ENCODE measurements around the gene PPIB.

The PPIB gene

DNA sequence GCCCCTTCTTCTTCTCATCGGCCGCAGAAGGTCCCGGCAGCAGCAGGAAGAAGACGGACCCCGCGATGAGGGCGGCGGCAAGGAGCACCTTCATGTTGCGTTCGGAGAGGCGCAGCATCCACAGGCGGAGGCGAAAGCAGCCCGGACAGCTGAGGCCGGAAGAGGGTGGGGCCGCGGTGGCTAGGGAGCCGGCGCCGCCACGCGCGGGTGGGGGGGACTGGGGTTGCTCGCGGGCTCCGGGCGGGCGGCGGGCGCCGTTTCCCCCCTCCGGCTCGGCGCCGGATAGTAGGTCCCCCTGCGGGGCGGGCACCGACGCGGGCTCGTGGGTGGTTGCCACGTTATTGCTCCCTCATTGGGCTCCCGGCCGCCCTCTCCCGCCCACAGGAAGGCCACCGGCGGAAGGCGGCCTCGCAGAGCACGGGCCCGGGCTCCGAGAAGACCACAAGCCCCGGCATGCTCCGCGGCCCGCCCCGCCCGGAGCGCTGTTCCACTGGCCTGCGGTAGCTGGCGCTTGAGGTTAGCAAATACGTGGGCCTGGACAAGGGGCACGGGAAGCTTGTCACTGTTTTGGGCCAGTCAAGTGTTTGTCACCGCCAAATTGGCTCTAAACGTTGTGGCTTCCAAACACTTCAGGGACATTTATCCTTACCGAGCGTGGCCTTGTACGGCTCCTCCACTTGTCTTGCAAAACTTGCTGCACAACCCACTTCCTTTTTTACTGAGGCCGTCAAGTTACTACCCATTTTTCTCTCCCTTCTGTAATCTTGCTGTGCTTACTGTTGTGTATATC, at the start of gene PPIB:
Gene PPIB, minus strand, starts transcription at position 154 of the 790 bp plus-strand sequence. Its CDS starts 36 bp downstream, at position 118.
- Histone ChIP-seq H3K4me3 (ENCODE audit: low read length in 2 of 2) (peak within 1 kb of the TSS; percentile 92 to 95), H3K9ac (ENCODE audit: low read depth in 1 of 2, low read length in 2 of 2) (peak within 1 kb of the TSS; percentile 92 to 94), H3K9me3 (ENCODE audit: control insufficient read depth in 2 of 2, low read length in 2 of 2) (no peaks in the 10 kb centered on the region), H3K27ac (ENCODE audit: low read depth in 2 of 2, low read length in 2 of 2) (peak within 1 kb of the TSS; percentile 88 to 91), H3K36me3 (ENCODE audit: control insufficient read depth in 2 of 2, insufficient read depth in 2 of 2, low read length in 2 of 2) (peaks cover 22 to 26% of the 10 kb centered on the region in 2 donors), H3K27me3 (ENCODE audit: control insufficient read depth in 2 of 2, insufficient read depth in 2 of 2, low read length in 2 of 2) (no peaks in the 10 kb centered on the region), H3K4me1 (ENCODE audit: control insufficient read depth in 2 of 2, insufficient read depth in 2 of 2, low read length in 2 of 2) (peaks cover 9 to 22% of the 10 kb centered on the region in 2 donors)

GRCh38 chr15:64211696-64212095, 48.9 kb upstream of the PPIB start:
- H3K4me1 ChIP-seq (ENCODE audit: control insufficient read depth in 2 of 2, insufficient read depth in 2 of 2, low read length in 2 of 2) = peaks cover 0 to 4% of the 10 kb centered on the region in 2 donors
- no peak overlapping the region for H3K4me3 ChIP-seq (ENCODE audit: low read length in 2 of 2)
- peaks cover 9 to 12% of the 10 kb centered on the region in 2 donors for H3K36me3 ChIP-seq (ENCODE audit: control insufficient read depth in 2 of 2, insufficient read depth in 2 of 2, low read length in 2 of 2)
- H3K9ac ChIP-seq (ENCODE audit: low read depth in 1 of 2, low read length in 2 of 2) = no peak overlapping the region
- H3K27me3 ChIP-seq (ENCODE audit: control insufficient read depth in 2 of 2, insufficient read depth in 2 of 2, low read length in 2 of 2) = no peaks in the 10 kb centered on the region
- H3K27ac ChIP-seq (ENCODE audit: low read depth in 2 of 2, low read length in 2 of 2) = no peak overlapping the region
- H3K9me3 ChIP-seq (ENCODE audit: control insufficient read depth in 2 of 2, low read length in 2 of 2) = no peaks in the 10 kb centered on the region

GRCh38 chr15:64210371-64210770, 47.5 kb upstream of the PPIB start:
- no peaks in the 10 kb centered on the region for H3K4me1 ChIP-seq (ENCODE audit: control insufficient read depth in 2 of 2, insufficient read depth in 2 of 2, low read length in 2 of 2)
- H3K4me3 ChIP-seq (ENCODE audit: low read length in 2 of 2) = no peak overlapping the region
- H3K9me3 ChIP-seq (ENCODE audit: control insufficient read depth in 2 of 2, low read length in 2 of 2) = no peaks in the 10 kb centered on the region
- no peak overlapping the region for H3K9ac ChIP-seq (ENCODE audit: low read depth in 1 of 2, low read length in 2 of 2)
- peaks cover 9 to 14% of the 10 kb centered on the region in 2 donors for H3K36me3 ChIP-seq (ENCODE audit: control insufficient read depth in 2 of 2, insufficient read depth in 2 of 2, low read length in 2 of 2)
- no peaks in the 10 kb centered on the region for H3K27me3 ChIP-seq (ENCODE audit: control insufficient read depth in 2 of 2, insufficient read depth in 2 of 2, low read length in 2 of 2)
- no peak overlapping the region for H3K27ac ChIP-seq (ENCODE audit: low read depth in 2 of 2, low read length in 2 of 2)

GRCh38 chr15:64209680-64210334, 47.0 kb upstream of the PPIB start:
- Histone ChIP-seq H3K27me3 (ENCODE audit: control insufficient read depth in 2 of 2, insufficient read depth in 2 of 2, low read length in 2 of 2) (no peaks in the 10 kb centered on the region), H3K4me3 (ENCODE audit: low read length in 2 of 2) (no peak overlapping the region), H3K27ac (ENCODE audit: low read depth in 2 of 2, low read length in 2 of 2) (no peak overlapping the region), H3K9ac (ENCODE audit: low read depth in 1 of 2, low read length in 2 of 2) (no peak overlapping the region), H3K36me3 (ENCODE audit: control insufficient read depth in 2 of 2, insufficient read depth in 2 of 2, low read length in 2 of 2) (peaks cover 9 to 16% of the 10 kb centered on the region in 2 donors), H3K9me3 (ENCODE audit: control insufficient read depth in 2 of 2, low read length in 2 of 2) (no peaks in the 10 kb centered on the region), H3K4me1 (ENCODE audit: control insufficient read depth in 2 of 2, insufficient read depth in 2 of 2, low read length in 2 of 2) (no peaks in the 10 kb centered on the region)

DNA sequence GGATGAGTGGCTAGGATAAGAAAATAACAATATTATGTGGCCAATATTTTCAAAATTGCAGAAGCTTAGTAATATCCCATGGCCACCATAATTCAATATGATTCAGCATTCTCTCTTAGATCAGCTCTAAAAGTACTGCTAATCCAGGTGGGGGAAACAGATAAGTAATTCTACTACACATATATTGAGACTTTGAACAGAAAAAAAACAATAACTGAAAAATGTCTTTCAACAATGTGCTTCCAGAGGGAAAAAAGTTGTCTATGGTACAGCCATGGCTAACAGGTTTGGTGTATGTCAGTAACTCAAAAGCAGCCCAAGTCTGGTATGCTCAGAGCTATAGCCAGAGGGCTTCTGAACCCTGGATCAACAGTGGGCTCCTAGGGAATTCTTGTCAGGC, 42.4 kb upstream of the PPIB start:
- H3K9ac ChIP-seq (ENCODE audit: low read depth in 1 of 2, low read length in 2 of 2) = no peak overlapping the region
- no peaks in the 10 kb centered on the region for H3K4me1 ChIP-seq (ENCODE audit: control insufficient read depth in 2 of 2, insufficient read depth in 2 of 2, low read length in 2 of 2)
- peaks cover 13 to 24% of the 10 kb centered on the region in 2 donors for H3K36me3 ChIP-seq (ENCODE audit: control insufficient read depth in 2 of 2, insufficient read depth in 2 of 2, low read length in 2 of 2)
- no peaks in the 10 kb centered on the region for H3K9me3 ChIP-seq (ENCODE audit: control insufficient read depth in 2 of 2, low read length in 2 of 2)
- H3K27ac ChIP-seq (ENCODE audit: low read depth in 2 of 2, low read length in 2 of 2) = no peak overlapping the region
- H3K27me3 ChIP-seq (ENCODE audit: control insufficient read depth in 2 of 2, insufficient read depth in 2 of 2, low read length in 2 of 2) = no peaks in the 10 kb centered on the region
- H3K4me3 ChIP-seq (ENCODE audit: low read length in 2 of 2) = no peak overlapping the region

DNA sequence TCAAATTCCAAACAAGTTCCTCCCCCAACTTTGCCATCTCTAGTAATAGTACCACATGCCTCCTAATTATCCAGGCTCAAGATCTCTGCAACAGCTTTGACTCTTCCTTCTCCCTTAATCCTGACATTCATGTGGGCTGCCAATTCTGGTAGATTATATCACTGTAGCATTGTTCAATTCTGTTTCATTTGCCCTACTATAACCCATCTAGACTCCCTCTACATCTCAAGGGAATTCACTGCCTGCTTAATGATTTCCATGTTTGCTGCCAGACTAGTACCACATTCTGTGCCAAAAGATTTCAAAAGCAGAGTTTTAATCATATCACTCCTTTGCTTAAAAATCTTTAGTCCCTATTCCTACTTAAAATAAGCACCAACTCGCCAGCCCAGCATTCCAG, 34.6 kb upstream of the PPIB start:
- H3K9ac ChIP-seq (ENCODE audit: low read depth in 1 of 2, low read length in 2 of 2) = no peak overlapping the region
- peaks cover 11 to 13% of the 10 kb centered on the region in 2 donors for H3K36me3 ChIP-seq (ENCODE audit: control insufficient read depth in 2 of 2, insufficient read depth in 2 of 2, low read length in 2 of 2)
- H3K4me3 ChIP-seq (ENCODE audit: low read length in 2 of 2) = no peak overlapping the region
- no peaks in the 10 kb centered on the region for H3K9me3 ChIP-seq (ENCODE audit: control insufficient read depth in 2 of 2, low read length in 2 of 2)
- no peaks in the 10 kb centered on the region for H3K4me1 ChIP-seq (ENCODE audit: control insufficient read depth in 2 of 2, insufficient read depth in 2 of 2, low read length in 2 of 2)
- no peak overlapping the region for H3K27ac ChIP-seq (ENCODE audit: low read depth in 2 of 2, low read length in 2 of 2)
- H3K27me3 ChIP-seq (ENCODE audit: control insufficient read depth in 2 of 2, insufficient read depth in 2 of 2, low read length in 2 of 2) = no peaks in the 10 kb centered on the region

DNA sequence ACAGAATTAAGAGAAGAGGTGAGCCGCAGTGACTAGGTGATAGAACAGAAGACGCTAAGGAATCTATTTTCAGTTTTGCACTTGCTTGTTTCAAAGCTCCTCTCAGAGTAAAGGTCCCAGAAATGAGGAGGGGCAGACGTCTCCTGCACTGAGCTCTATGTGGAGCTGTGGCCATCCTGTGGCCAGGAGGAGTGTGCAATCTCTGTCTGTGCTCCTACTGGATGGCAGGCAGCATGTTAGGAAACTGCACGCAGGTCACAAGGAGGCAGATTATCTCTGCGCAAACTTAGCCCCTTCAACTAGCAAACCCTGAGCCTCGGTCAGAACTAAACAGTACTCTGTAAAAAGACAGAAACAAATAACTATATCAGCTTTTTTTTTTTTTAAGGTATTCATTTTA, 31.1 kb upstream of the PPIB start:
- no peak overlapping the region for H3K9ac ChIP-seq (ENCODE audit: low read depth in 1 of 2, low read length in 2 of 2)

DNA sequence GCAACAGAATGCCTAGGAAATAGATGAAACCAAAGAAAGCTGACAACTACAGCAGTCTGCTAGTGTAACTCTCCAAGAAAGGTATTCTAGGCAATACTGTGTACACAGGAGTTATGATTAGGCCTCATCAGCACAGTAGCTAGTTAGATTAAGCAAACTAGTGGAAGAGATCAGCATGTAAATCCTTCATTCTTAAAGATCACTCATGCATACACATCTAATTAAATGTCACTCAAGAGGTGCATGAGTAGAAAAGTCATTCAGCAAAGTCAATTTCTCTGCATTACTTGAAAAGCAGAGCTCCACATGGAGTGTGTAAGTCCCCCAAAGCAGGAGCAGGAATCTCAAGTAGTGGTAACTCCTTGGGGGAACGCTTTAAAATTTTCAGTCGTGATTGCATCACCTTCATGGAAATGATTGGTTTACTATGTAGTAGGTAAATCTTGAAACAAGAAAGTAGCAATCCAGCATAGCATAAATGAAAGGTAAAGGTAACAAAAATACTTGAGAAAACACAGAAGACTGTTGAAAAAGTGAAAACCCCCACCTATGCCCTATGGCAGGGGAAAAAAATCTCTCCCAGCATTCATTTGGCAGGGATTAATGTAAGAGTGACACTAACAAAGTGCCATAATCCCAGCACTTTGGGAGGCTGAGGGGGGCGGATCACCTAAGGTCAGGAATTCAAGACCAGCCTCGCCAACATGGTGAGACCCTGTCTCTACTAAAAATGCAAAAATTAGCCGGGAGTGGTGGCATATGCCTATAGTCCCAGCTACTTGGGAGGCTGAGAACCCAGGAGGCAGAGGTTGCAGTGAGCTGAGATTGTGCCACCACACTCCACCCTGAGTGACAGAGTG, 29.4 kb upstream of the PPIB start:
- Histone ChIP-seq H3K9me3 (ENCODE audit: control insufficient read depth in 2 of 2, low read length in 2 of 2) (no peaks in the 10 kb centered on the region), H3K27me3 (ENCODE audit: control insufficient read depth in 2 of 2, insufficient read depth in 2 of 2, low read length in 2 of 2) (no peaks in the 10 kb centered on the region), H3K4me1 (ENCODE audit: control insufficient read depth in 2 of 2, insufficient read depth in 2 of 2, low read length in 2 of 2) (no peaks in the 10 kb centered on the region), H3K4me3 (ENCODE audit: low read length in 2 of 2) (no peak overlapping the region), H3K36me3 (ENCODE audit: control insufficient read depth in 2 of 2, insufficient read depth in 2 of 2, low read length in 2 of 2) (peaks cover 10 to 12% of the 10 kb centered on the region in 2 donors), H3K27ac (ENCODE audit: low read depth in 2 of 2, low read length in 2 of 2) (no peak overlapping the region), H3K9ac (ENCODE audit: low read depth in 1 of 2, low read length in 2 of 2) (no peak overlapping the region)

More for the DNA sequence above, 31.1 kb upstream of the PPIB start:
- Histone ChIP-seq H3K4me1 (ENCODE audit: control insufficient read depth in 2 of 2, insufficient read depth in 2 of 2, low read length in 2 of 2) (no peaks in the 10 kb centered on the region), H3K36me3 (ENCODE audit: control insufficient read depth in 2 of 2, insufficient read depth in 2 of 2, low read length in 2 of 2) (peaks cover 6 to 10% of the 10 kb centered on the region in 2 donors), H3K27ac (ENCODE audit: low read depth in 2 of 2, low read length in 2 of 2) (no peak overlapping the region), H3K27me3 (ENCODE audit: control insufficient read depth in 2 of 2, insufficient read depth in 2 of 2, low read length in 2 of 2) (no peaks in the 10 kb centered on the region), H3K4me3 (ENCODE audit: low read length in 2 of 2) (no peak overlapping the region), H3K9me3 (ENCODE audit: control insufficient read depth in 2 of 2, low read length in 2 of 2) (no peaks in the 10 kb centered on the region)

DNA sequence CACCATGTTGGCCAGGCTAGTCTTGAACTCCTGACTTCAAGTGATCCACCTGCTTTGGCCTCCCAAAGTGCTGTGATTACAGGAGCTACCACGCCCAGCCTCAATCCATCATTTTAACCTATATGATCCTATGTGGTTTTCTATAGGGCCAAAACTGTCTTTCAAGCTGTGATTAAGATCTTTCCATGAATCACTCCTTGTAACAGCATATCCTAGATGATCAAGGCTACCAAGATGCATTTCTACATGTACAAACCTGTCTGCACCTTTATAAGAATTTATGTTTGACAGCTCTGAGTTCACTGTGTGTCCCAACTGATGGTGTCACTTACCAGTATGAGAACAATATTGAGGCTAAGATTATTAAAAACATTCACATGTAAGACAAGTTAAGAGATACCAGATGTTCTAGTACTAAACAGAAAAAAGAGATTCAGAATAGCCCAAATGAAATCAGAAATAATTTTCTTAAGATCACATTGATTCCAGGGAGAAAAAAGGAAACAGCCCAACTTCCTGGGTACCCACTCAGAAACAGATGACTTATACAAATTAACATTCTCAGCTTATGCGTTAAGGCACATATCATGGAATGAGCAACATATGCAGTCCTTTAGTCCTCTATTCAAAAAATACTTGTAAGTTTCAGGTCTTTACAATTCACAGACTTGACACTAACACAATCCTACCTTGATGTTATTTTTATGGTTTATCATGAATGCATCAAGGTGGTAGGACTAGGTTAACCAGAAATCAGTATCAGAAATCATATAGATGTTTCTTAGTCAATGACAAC, 24.8 kb upstream of the PPIB start:
- Histone ChIP-seq H3K9ac (ENCODE audit: low read depth in 1 of 2, low read length in 2 of 2) (no peak overlapping the region), H3K36me3 (ENCODE audit: control insufficient read depth in 2 of 2, insufficient read depth in 2 of 2, low read length in 2 of 2) (peaks cover 8 to 11% of the 10 kb centered on the region in 2 donors), H3K27ac (ENCODE audit: low read depth in 2 of 2, low read length in 2 of 2) (no peak overlapping the region), H3K4me1 (ENCODE audit: control insufficient read depth in 2 of 2, insufficient read depth in 2 of 2, low read length in 2 of 2) (no peaks in the 10 kb centered on the region), H3K9me3 (ENCODE audit: control insufficient read depth in 2 of 2, low read length in 2 of 2) (no peaks in the 10 kb centered on the region), H3K27me3 (ENCODE audit: control insufficient read depth in 2 of 2, insufficient read depth in 2 of 2, low read length in 2 of 2) (no peaks in the 10 kb centered on the region), H3K4me3 (ENCODE audit: low read length in 2 of 2) (no peak overlapping the region)

Measured in mucosa of rectum (tissue), 2 donors.